ENCODE data around the gene UNC45A. TPM values are rescaled to one million over a fixed set of nuclear protein-coding genes. Genes with fewer than 3 reads are reported as not detected.
"Not testable (repeated sequence)": the region's sequence is repeated elsewhere in the genome, so short reads cannot be mapped to it uniquely, and the experiment has no call there.

UNC45A gene
- total RNA-seq, 2 experiments from 2014 or later: 46.1 to 68.0 TPM

- POLR2A ChIA-PET: interaction anchor here (0.6 to 2.7 kb wide), 3 partner anchors 38 to 89 kb away, joined by 3 to 10 read pairs (median 6); partner anchors contain the start of gene UNC45A
- no peak for DNase-seq (ENCODE audit: low spot score)
- CTCF ChIA-PET (ENCODE audit: unreplicated experiment): interaction anchor here (1.2 kb wide), 1 partner anchor 37 kb away, joined by 4 read pairs; no protein-coding TSS in a partner anchor
- Histone ChIP-seq H3K36me3 (ENCODE audit: insufficient read depth, low read length) (peaks cover 4% of the 10 kb centered on the region; the same call in 1 of the 2 replicates), H3K9me3 (ENCODE audit: low read length) (no peaks in the 10 kb centered on the region), H3K4me2 (ENCODE audit: low read length) (no peak overlapping the region), H3K4me1 (ENCODE audit: insufficient read depth, low read length, poor library complexity, severe bottlenecking) (peaks cover 22% of the 10 kb centered on the region), H4K20me1 (ENCODE audit: insufficient read depth, low read length) (no peaks in the 10 kb centered on the region), H3K4me3 (ENCODE audit: low read depth, low read length, poor library complexity, severe bottlenecking) (no peak overlapping the region), H3K79me2 (ENCODE audit: insufficient read depth, low read depth, low read length) (no peaks in the 10 kb centered on the region), H2AFZ (ENCODE audit: low read length) (no peak overlapping the region), H3K9me2 (ENCODE audit: insufficient read depth, low read length) (no peaks in the 10 kb centered on the region), H3K27ac (ENCODE audit: low read depth, low read length, poor library complexity, severe bottlenecking) (no peak overlapping the region)
- intact Hi-C loops (cut with micrococcal nuclease; ENCODE audit: unreplicated experiment): no loop called here
- BruUV-seq (replicated peaks): no TSS peak
- TF ChIP-seq CTCF (conservative IDR thresholded peaks at IDR 0.05; ENCODE audit: low read length) (0 out of 2 replicates have a peak, but pooled peaks have one; percentile 21), EZH2phosphoT487 (IDR thresholded peaks at IDR 0.05; ENCODE audit: borderline replicate concordance, low read depth, low read length) (no peak)
Measured at GRCh38 chr15:90895571-90896117, 39.4 kb upstream of the UNC45A start.

DNA sequence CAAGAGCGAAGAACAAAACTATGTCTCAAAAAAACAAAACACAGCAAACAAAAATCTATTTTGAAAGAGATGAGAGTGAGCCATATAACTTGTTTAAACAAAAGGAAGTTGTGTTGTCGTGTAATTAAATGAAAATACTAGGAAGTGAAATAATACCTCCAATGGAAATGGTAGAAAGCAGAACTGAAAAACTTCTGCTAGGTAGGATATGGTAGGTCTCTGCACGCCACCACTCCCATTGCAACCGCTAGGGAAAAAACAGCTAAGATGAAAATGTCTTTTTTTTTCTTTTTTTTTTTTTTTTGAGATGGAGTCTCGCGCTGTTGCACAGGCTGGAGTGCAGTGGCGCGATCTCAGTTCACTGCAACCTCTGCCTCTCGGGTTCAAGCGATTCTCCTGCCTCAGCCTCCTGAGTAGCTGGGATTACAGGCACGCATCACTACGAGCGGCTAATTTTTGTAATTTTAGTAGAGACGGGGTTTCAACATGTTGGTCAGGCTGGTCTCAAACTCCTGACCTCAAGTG is 37.9 kb upstream of the UNC45A start:
- Histone ChIP-seq H3K27ac (ENCODE audit: low read depth, low read length, poor library complexity, severe bottlenecking) (peak overlapping the region; percentile 71), H3K4me1 (ENCODE audit: insufficient read depth, low read length, poor library complexity, severe bottlenecking) (peaks cover 30% of the 10 kb centered on the region), H3K4me3 (ENCODE audit: low read depth, low read length, poor library complexity, severe bottlenecking) (peak overlapping the region; percentile 50), H3K4me2 (ENCODE audit: low read length) (peak overlapping the region; percentile 76)
- peak; percentile 48; the same call in 1 of the 2 replicates for TF ChIP-seq CTCF (conservative IDR thresholded peaks at IDR 0.05; ENCODE audit: low read length)
- H2AFZ ChIP-seq (ENCODE audit: low read length); H3K9me3 ChIP-seq (ENCODE audit: low read length); H3K36me3 ChIP-seq (ENCODE audit: insufficient read depth, low read length); H4K20me1 ChIP-seq (ENCODE audit: insufficient read depth, low read length); H3K9me2 ChIP-seq (ENCODE audit: insufficient read depth, low read length); intact Hi-C loops (cut with micrococcal nuclease; ENCODE audit: unreplicated experiment); H3K79me2 ChIP-seq (ENCODE audit: insufficient read depth, low read depth, low read length); BruUV-seq (replicated peaks): not testable (repeated sequence)
- CTCF ChIA-PET (ENCODE audit: unreplicated experiment): interaction anchor here (0.6 to 0.9 kb wide), 2 partner anchors 12 to 180 kb away, joined by 3 to 5 read pairs; no protein-coding TSS in a partner anchor
- peak; percentile 88 for DNase-seq (ENCODE audit: low spot score)
- POLR2A ChIA-PET: interaction anchor here (0.5 to 2.7 kb wide), 4 partner anchors 31 to 110 kb away, joined by 3 to 10 read pairs (median 3); partner anchors contain the start of gene UNC45A
